ENCODE measurements around the gene SLC35G4. TPM values are rescaled to one million over a fixed set of nuclear protein-coding genes. Genes with fewer than 3 reads are reported as not detected.

The SLC35G4 gene
- total RNA-seq, 4 donors from 2014 or later = not detected

- no peak for TF ChIP-seq CTCF (IDR thresholded peaks at IDR 0.05; ENCODE audit: low read depth)
Observed at GRCh38 chr18:11658989-11659388, 49.6 kb downstream of the SLC35G4 start.

Small RNA genes lying within 50 kb of the gene (small RNA-seq; reads per million reads assigned to genes)
- gene AP001120.4 = not detected

Other genes with a start within 250 kb of the SLC35G4 start
- gene GNAL, start 79.7 kb downstream of the SLC35G4 start, total RNA-seq = 10 to 100 TPM in 2 of 4 donors, 1 to 10 TPM in 2; 7.5 to 20.7 (median 11.8) TPM
- 10 to 100 TPM; 33.4 to 55.1 (median 39.8) TPM for gene CHMP1B, start 241.8 kb downstream of the SLC35G4 start, total RNA-seq

Measured in subcutaneous adipose tissue (tissue), 4 donors.